ENCODE results near the gene ZDHHC11B. TPM values are rescaled to one million over a fixed set of nuclear protein-coding genes. Genes with fewer than 3 reads are reported as not detected.
"Not testable (repeated sequence)": the region's sequence is repeated elsewhere in the genome, so short reads cannot be mapped to it uniquely, and the experiment has no call there.

Gene ZDHHC11B
- polyA plus RNA-seq, 5 donors: 24.9 to 42.4 (median 39.3) TPM

GRCh38 chr5:717143-717542, 67.4 kb downstream of the ZDHHC11B start:
- no peak for DNase-seq

DNA sequence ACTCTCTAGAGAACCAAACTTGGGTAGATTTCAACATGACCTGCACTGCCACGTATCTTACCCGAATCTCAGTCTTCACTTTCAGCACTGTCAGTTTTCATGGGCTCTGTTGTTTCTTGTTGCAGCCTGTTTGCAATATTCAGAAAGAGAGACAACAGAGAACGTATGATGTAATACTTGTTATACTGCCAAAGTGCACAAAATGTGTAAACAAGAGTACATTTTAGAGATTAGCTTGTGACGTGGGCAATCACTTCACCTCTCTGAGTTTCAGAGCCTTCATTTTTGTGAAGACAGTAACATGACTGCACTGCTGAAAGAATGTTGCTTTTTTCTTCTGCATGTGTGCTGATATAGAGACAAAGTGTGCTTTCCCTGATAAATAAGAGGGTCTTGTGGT, 67.8 kb downstream of the ZDHHC11B start:
- DNase-seq: peak; percentile 13 to 40

GRCh38 chr5:715636-716035, 68.9 kb downstream of the ZDHHC11B start:
- not testable (repeated sequence) for DNase-seq

GRCh38 chr5:714215-715118, 70.1 kb downstream of the ZDHHC11B start:
- peak in 1 of 2 donors; percentile 20 for DNase-seq

DNA sequence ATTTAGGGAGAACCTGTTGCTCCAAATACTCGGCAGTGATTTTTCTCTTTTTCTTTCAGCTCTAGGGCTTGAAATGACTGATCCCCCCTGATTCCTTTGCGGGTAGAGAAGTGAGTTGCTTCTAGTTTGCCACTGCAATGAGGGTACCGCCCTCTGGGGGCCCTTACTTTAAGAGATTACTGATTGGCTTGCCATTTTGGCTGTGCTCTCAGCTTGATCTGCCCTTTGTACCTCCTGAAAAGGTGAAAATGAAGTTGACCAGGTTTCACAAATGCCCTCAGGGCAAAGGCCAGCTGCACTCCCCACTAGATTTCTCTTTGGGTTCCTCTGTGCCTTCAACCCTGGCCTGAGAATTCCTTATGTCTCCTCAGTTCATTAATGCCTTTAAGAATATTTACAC, 70.8 kb downstream of the ZDHHC11B start:
- DNase-seq: not testable (repeated sequence)

DNA sequence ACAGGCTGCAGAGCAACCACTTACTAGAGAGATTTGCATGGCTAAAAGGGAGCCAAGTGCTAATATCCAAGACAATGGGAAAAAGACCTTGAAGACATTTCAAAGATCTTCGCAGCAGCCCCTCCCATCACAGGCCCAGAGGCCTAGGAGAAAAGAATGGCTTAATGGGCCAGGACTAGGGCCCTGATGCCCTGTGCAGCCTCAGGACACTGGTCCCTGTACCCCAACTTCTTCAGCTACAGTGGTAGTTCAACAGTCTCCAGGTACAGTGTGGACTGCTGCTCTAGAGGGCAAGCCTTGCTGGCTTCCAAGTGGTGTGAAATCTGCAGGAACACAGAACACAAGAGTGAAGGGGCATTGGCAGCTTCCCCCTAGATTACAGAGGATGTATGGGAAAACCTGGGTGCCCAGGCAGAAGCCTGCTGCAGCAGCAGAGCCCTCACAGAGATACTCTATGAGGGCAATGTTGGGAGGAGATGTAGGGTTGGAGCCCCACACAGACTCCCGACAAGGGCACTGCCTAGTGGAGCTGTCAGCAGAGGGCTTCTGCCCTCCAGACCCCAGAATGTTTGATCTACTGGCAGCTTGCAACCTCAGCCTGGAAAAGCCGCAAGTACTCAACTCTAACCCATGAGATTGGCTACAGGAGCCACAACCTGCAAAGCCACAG, 75.5 kb downstream of the ZDHHC11B start:
- not testable (repeated sequence) for DNase-seq

DNA sequence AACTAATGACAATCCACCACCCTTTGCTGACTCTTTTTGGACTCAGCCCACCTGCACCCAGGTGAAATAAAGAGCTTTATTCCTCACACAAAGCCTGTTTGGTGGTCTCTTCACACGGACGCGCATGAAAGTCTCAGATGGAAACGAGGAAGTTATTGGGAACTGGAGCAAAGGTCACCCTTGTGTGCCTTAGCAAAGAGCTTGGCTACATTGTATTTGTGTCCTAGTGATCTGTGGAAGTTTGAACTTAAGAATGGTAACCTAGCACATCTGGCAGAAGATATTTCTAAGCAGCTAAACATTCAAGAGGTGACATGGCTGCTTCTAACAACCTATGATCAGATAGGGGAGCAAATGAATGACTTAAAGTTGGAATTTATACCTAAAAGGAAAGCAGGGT, 76.2 kb downstream of the ZDHHC11B start:
- not testable (repeated sequence) for DNase-seq

DNA sequence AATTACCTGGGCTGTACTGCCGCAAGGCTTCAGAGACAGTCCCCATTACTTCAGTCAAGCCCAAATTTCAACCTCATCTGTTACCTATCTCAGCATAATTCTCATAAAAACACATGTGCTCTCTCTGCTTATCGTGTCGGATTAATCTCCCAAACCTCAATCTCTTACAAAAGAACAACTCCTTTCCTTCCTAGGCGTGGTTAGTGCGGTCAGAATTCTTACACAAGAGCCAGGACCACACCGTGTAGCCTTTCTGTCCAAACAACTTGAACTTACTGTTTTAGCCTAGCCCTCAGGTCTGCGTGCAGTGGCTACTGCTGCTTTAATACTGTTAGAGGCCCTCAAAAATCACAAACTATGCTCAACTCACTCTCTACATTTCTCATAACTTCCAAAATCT, 78.4 kb downstream of the ZDHHC11B start:
- not testable (repeated sequence) for DNase-seq

DNA sequence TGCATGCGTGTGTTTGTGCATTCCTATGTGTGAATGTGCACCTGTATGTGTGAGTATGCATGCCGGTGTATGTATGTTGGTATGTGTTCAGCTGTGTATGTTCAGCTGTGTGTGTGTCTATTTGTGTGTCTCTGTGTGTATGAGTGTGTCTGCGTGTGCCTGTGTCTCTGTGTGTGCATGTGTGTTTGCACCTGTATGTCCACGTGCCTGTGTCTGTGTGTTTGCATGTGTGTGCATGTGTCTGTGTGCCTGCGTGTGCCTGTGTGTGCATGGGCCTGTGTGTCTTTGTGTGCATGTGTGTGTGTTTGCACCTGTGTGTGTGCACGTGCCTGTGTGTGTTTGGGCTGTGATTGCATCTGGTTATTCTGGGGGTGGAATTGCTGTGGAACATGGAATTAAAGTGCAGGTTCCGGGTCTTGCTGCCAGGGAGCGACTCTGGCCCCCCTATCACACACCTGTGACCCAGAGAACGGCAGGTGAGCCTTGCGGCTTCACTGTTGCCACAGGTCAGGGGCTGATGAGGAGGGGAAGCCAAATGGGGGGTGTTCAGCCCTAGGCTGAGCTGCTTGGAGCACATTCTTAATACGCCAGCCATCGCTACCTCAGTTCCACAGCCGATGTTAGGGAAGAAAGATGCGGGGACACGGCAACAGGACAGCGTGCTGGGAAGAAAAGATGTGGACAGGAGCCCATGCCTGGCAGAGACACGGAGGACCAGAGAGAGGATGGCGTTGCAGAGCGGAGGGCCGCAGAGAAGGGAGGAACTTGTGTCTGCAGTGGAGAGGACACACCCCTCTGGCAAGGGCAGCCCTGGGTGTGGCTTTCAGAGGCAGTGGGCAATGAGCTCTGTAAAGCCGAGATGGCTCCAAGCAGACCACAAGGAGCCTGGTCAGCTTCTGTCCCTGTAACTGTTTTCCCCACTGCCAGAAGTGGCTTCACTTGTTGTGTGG, 87.5 kb downstream of the ZDHHC11B start:
- not testable (repeated sequence) for DNase-seq

GRCh38 chr5:696191-696590, 88.3 kb downstream of the ZDHHC11B start:
- DNase-seq: not testable (repeated sequence)

DNA sequence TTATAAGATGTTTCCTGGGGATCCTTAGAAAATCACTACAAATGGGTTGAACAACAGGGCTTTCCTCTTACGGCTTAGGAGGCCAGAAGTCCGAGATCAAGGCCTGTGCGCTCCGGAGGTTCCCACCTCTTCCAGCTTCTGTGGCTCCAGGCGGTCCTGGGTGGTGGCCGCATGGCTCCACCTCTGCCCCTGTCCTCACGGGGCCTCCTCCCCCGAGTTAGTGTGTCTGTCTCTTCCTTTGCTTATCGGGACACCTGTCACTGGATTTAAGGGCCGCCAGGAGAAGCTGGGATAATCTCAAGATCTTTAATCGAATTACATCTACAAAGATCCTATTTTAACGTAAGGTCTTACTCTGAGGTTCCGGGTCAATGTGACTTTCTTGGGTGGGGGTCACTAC, 89.1 kb downstream of the ZDHHC11B start:
- not testable (repeated sequence) for DNase-seq

DNA sequence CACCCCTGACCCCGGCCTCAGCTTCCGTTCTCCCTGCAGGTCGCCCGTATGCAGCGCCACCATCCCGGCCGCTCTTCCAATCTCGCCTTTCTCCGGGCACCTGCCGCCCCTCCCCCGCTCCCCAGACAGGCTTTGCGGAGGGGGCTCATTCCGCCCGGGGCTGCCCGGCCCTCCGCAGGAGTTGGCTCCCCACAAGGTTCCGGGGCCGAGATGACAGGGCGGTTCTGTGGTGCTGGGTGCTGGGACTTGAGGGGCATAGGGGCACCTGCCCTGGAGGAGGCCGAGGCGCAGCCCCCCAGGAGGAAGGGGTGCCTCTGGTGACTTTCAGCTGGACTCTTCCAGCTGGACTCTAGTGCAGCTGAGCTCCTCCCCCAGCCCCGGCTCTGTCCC, 90.5 kb downstream of the ZDHHC11B start:
- not testable (repeated sequence) for DNase-seq

DNA sequence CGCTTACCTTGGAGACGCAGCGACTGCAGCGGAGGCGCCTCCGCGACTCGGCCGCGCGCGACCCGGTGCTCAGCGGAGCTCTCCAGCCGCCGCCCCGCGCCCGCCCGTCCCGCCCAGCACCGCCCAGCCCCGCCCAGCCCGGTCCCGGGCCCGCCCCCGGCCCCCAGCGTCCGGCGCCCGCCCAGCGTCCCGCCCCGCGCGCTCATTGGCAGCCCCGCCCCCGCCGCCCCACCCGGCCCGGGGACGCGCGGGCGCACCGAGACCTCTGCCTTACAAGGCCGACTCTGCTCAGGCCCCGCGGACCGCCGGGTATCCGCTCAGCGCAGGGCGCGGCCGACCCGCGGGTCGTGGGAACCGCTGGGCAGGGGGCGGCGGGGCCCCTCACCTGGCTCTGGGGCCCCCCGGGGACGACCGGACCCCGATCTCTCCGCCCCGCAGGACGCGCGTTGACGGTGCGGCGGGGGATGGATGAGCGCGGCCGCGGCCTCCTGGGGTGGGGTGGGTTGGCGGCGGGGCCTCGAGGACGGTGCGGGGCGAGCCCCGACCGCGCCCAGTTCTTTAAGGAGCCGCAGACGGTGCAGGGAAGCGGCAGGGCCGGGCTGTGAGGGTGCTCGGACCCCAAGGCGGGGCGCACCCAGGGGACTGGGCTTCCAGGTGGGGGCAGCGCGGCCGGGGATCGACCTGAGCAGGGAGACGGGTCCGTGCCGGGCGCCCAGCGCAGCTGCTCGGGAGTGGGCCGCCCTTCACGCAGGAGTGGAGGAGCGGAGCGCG, 91.1 kb downstream of the ZDHHC11B start, which contains the start of gene TPPP:
TPPP (minus strand) TSS at position 82 of the 771 bp plus-strand sequence. CDS start 15,292 bp downstream, outside the sequence.
- peak; percentile 70 to 76 for DNase-seq

GRCh38 chr5:692529-693041, 91.9 kb downstream of the ZDHHC11B start:
- not testable (repeated sequence) for DNase-seq

DNA sequence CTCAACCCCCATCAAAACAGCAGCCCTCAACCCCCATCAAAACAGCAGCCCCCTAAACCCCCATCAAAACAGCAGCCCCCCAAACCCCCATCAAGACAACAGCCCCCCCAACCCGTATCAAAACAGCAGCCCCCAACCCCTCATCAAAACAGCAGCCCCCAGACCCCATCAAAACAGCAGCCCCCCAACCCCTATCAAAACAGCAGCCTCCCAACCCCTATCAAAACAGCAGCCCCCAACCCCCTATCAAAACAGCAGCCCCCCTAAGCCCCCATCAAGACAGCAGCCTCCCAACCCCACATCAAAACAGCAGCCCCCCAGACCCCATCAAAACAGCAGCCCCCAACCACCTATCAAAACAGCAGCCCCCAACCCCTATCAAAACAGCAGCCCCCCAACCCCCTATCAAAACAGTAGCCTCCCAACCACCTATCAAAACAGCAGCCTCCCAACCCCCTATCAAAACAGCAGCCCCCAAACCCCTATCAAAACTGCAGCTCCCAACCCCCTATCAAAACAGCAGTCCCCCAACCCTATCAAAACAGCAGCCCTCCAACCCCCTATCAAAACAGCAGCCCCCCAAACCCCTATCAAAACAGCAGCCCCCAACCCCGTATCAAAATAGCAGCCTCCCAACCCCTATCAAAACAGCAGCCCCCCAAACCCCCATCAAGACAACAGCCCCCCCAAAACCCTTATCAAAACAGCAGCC, 92.6 kb downstream of the ZDHHC11B start:
- DNase-seq: no peak

GRCh38 chr5:691049-691448, 93.5 kb downstream of the ZDHHC11B start:
- DNase-seq: not testable (repeated sequence)

DNA sequence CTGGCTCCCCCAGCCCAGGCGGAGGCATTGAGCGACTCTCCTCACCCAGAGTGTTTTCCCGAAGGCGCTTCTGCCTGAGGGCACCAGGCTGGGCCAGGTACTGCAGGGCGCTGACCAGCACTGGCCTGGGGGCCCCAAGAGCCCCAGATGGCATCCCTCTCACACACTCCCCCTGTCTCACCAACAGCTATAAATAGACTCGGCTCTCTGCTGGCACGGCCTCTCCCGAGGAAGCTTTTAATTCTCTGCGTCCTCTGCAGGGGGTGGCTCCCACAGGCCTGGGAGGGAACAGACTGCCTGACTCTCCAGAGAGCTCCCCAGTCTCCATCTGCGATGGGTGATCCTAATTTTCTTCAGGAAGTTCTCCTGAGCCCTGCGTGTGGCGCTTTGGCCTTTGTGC, 94.2 kb downstream of the ZDHHC11B start:
- DNase-seq: not testable (repeated sequence)

- DNase-seq: not testable (repeated sequence)
These were observed 96.0 kb downstream of the ZDHHC11B start for GRCh38 chr5:688348-689010.

DNA sequence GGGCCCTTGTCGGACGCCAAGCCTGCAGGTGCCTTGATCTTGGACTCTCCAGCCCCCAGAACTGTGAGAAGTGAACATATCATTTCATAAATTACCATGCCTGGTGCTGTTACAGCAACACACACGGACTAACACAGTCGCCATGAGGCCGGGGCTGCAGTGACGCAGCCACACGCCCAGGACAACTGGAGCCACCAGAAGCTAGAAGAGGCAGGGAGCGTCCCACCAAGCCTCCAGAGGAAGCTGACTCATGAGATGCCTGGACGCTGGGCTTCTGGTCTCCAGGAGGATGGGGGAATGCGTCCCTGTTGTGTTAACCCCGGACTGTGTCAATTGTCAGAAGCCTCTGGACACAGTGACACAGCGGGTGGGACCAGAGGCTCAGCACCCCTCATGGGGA, 97.6 kb downstream of the ZDHHC11B start:
- DNase-seq: not testable (repeated sequence)
